Measurements from ENCODE around the gene P2RX6.
"Not testable (repeated sequence)": the region's sequence is repeated elsewhere in the genome, so short reads cannot be mapped to it uniquely, and the experiment has no call there.

Gene P2RX6

GRCh38 chr22:21014726-21015465, at the start of gene P2RX6:
Gene P2RX6, plus strand, starts transcription at chr22:21015165. Its CDS starts 10 bp downstream, at chr22:21015175.
- DNase-seq: no peak

GRCh38 chr22:20965888-20966855, 48.8 kb upstream of the P2RX6 start:
- no peak for DNase-seq

- DNase-seq: no peak
Measured at GRCh38 chr22:20966883-20967696, 47.9 kb upstream of the P2RX6 start, which contains the start of gene AIFM3. Gene AIFM3, plus strand, starts transcription at chr22:20967255. Its CDS starts 690 bp downstream, at chr22:20967945.

- no peak for DNase-seq
Measured at GRCh38 chr22:20967697-20968211, 47.2 kb upstream of the P2RX6 start.

- no peak for DNase-seq
Measured at GRCh38 chr22:20968281-20968977, 46.5 kb upstream of the P2RX6 start.

- DNase-seq: no peak
Measured at GRCh38 chr22:20970939-20971657, 43.9 kb upstream of the P2RX6 start.

GRCh38 chr22:20972014-20972694, 42.8 kb upstream of the P2RX6 start:
- not testable (repeated sequence) for DNase-seq

GRCh38 chr22:20972933-20973577, 41.9 kb upstream of the P2RX6 start:
- no peak for DNase-seq

- no peak for DNase-seq
Measured at GRCh38 chr22:20973634-20974286, 41.2 kb upstream of the P2RX6 start.

- no peak for DNase-seq
Measured at GRCh38 chr22:20974336-20974955, 40.5 kb upstream of the P2RX6 start.

GRCh38 chr22:20975541-20976290, 39.2 kb upstream of the P2RX6 start:
- no peak for DNase-seq

- no peak for DNase-seq
Measured at GRCh38 chr22:20976291-20976877, 38.6 kb upstream of the P2RX6 start.

GRCh38 chr22:20977019-20977418, 37.9 kb upstream of the P2RX6 start:
- no peak for DNase-seq

- no peak for DNase-seq
Measured at GRCh38 chr22:20977516-20978170, 37.3 kb upstream of the P2RX6 start.

GRCh38 chr22:20978419-20978818, 36.5 kb upstream of the P2RX6 start:
- DNase-seq: no peak

GRCh38 chr22:20979243-20979809, 35.6 kb upstream of the P2RX6 start:
- no peak for DNase-seq

GRCh38 chr22:20979940-20980453, 35.0 kb upstream of the P2RX6 start:
- DNase-seq: no peak
